ENCODE data around the gene HOXD11. TPM values are rescaled to one million over a fixed set of nuclear protein-coding genes. Genes with fewer than 3 reads are reported as not detected.

Gene HOXD11
- total RNA-seq, 1 experiment from 2014 or later: not detected

DNA sequence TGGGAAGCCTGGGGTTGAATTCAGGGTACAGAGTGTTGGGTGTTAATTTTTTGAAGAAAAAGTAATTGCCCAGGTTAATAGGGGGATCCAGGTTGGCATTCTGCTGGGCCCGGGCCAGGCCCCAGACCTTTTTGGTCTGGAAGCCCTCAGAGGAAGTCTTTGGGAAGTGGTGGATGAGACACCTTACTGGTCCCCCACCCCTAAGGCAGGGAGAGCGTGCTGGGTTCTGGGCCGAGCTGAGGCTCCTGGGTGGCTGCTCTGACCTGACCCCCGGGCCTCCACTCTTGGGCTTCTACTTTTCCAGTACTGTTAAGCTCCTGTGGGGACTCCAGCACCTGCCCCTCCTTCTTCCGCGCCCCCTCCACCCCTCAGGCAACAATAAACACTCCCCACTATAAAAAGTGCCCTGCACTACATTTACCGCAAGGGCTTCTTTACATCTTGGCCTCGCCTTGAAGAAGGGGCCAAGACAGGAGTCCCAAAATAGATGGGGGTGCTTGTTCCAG is 49.3 kb downstream of the HOXD11 start:
- no peaks in the 10 kb centered on the region for H3K9me3 Mint-ChIP-seq
- ChIA-PET CTCF (interaction anchor here (2.6 kb wide), 1 partner anchor 299 kb away, joined by 13 read pairs; no protein-coding TSS in a partner anchor), POLR2A (no interaction called here)
- H3K27ac Mint-ChIP-seq: no peak overlapping the region
- ATAC-seq (no peak), DNase-seq (ENCODE audit: low spot score) (no peak)
- H3K36me3 Mint-ChIP-seq: peaks cover 2% of the 10 kb centered on the region; the same call in 1 of the 2 replicates
- no peak overlapping the region for H3K4me3 Mint-ChIP-seq
- peaks cover 100% of the 10 kb centered on the region for H3K27me3 Mint-ChIP-seq (ENCODE audit: low read depth)
- TF ChIP-seq CREB1 (CRISPR knock-in tag; IDR thresholded peaks at IDR 0.05) (no peak), HMGA2 (CRISPR knock-in tag; IDR thresholded peaks at IDR 0.05) (no peak), SOX15 (CRISPR knock-in tag; IDR thresholded peaks at IDR 0.05) (no peak), AR (CRISPR knock-in tag; IDR thresholded peaks at IDR 0.05) (no peak), TEAD4 (CRISPR knock-in tag; IDR thresholded peaks at IDR 0.05) (no peak)
- TF ChIP-seq, protein P1, sequence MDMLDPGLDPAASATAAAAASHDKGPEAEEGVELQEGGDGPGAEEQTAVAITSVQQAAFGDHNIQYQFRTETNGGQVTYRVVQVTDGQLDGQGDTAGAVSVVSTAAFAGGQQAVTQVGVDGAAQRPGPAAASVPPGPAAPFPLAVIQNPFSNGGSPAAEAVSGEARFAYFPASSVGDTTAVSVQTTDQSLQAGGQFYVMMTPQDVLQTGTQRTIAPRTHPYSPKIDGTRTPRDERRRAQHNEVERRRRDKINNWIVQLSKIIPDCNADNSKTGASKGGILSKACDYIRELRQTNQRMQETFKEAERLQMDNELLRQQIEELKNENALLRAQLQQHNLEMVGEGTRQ (CRISPR knock-in tag; IDR thresholded peaks at IDR 0.05): no peak
- peaks cover 33% of the 10 kb centered on the region for H3K4me1 Mint-ChIP-seq

DNA sequence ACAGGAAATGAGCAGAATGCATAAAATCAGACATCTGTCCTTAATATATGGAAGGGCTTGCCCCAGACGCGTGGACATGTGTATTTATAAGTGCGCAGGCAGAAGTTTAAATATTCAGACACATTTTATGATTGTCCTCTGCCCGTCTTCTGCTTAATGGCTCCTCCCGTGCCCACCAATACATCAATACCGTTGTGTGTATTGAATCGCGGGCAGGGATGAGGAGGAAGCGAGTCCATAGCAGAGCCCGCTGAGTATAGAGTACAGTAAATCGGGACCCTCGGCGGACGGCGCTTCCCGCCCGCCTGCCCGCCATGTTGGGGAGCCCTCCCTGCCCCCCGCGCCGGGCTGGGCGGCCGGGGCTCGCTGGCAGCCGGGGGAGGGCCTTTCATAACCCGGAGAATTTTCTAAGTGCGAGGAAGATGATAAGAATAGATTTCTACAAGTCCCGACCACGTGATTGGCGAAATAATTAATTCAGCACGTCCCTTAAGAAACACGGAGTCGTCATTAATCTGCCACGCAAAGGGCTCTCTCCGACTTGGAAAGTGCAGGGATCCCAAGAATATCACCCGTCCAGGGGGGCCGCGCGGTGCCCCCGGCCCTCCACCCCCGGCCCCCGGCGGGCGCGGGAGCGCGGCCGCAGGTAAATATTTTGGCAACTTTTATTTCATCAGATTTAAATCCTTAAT is 49.9 kb downstream of the HOXD11 start, which contains the start of gene HOXD3:
TSS of gene HOXD3 (plus strand) at position 501 of the 692 bp plus-strand sequence. CDS start 11,808 bp downstream, outside the sequence.
- no peak within 1 kb of the TSS for H3K27ac Mint-ChIP-seq
- DNase-seq (ENCODE audit: low spot score) (no peak), ATAC-seq (no peak)
- H3K27me3 Mint-ChIP-seq (ENCODE audit: low read depth): peaks cover 100% of the 10 kb centered on the region
- peaks cover 32% of the 10 kb centered on the region for H3K4me1 Mint-ChIP-seq
- TF ChIP-seq ZMAT4 (CRISPR knock-in tag; IDR thresholded peaks at IDR 0.05) (no peak), USF1 (CRISPR knock-in tag; IDR thresholded peaks at IDR 0.05) (no peak)
- no peaks in the 10 kb centered on the region for H3K9me3 Mint-ChIP-seq
- H3K36me3 Mint-ChIP-seq: peaks cover 2% of the 10 kb centered on the region; the same call in 1 of the 2 replicates
- CTCF ChIA-PET: no interaction called here
- no peak within 1 kb of the TSS for H3K4me3 Mint-ChIP-seq
- POLR2A ChIA-PET: no interaction called here

- Mint-ChIP-seq H3K9me3 (no peaks in the 10 kb centered on the region), H3K36me3 (peaks cover 2% of the 10 kb centered on the region; the same call in 1 of the 2 replicates), H3K27me3 (ENCODE audit: low read depth) (peaks cover 100% of the 10 kb centered on the region), H3K27ac (no peak overlapping the region), H3K4me1 (peaks cover 29% of the 10 kb centered on the region), H3K4me3 (no peak overlapping the region)
- POLR2A ChIA-PET: no interaction called here
- CTCF ChIA-PET: no interaction called here
- no peak for ATAC-seq
- no peak for DNase-seq (ENCODE audit: low spot score)
- TF ChIP-seq, protein P2, sequence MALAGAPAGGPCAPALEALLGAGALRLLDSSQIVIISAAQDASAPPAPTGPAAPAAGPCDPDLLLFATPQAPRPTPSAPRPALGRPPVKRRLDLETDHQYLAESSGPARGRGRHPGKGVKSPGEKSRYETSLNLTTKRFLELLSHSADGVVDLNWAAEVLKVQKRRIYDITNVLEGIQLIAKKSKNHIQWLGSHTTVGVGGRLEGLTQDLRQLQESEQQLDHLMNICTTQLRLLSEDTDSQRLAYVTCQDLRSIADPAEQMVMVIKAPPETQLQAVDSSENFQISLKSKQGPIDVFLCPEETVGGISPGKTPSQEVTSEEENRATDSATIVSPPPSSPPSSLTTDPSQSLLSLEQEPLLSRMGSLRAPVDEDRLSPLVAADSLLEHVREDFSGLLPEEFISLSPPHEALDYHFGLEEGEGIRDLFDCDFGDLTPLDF (CRISPR knock-in tag; IDR thresholded peaks at IDR 0.05): no peak
- no peak for TF ChIP-seq ZBTB21 (CRISPR knock-in tag; IDR thresholded peaks at IDR 0.05; ENCODE audit: borderline replicate concordance)
- TF ChIP-seq TCF7 (CRISPR knock-in tag; IDR thresholded peaks at IDR 0.05; ENCODE audit: low read depth): no peak
- no peak for TF ChIP-seq SP1 (CRISPR knock-in tag; conservative IDR thresholded peaks at IDR 0.05)
- TF ChIP-seq, protein P1 (CRISPR knock-in tag; IDR thresholded peaks at IDR 0.05): no peak
- no peak for TF ChIP-seq NFE2L1 (CRISPR knock-in tag; IDR thresholded peaks at IDR 0.05)
- TF ChIP-seq, protein P3, sequence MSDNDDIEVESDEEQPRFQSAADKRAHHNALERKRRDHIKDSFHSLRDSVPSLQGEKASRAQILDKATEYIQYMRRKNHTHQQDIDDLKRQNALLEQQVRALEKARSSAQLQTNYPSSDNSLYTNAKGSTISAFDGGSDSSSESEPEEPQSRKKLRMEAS (CRISPR knock-in tag; IDR thresholded peaks at IDR 0.05): no peak
- no peak for TF ChIP-seq ZNF671 (CRISPR knock-in tag; IDR thresholded peaks at IDR 0.05)
- no peak for TF ChIP-seq FOXJ3 (CRISPR knock-in tag; IDR thresholded peaks at IDR 0.05; ENCODE audit: borderline replicate concordance)
- TF ChIP-seq OVOL2 (CRISPR knock-in tag; IDR thresholded peaks at IDR 0.05; ENCODE audit: borderline replicate concordance): no peak
- no peak for TF ChIP-seq SMAD3 (CRISPR knock-in tag; IDR thresholded peaks at IDR 0.05; ENCODE audit: borderline replicate concordance)
- no peak for TF ChIP-seq MXD4 (CRISPR knock-in tag; IDR thresholded peaks at IDR 0.05; ENCODE audit: borderline replicate concordance)
- TF ChIP-seq ATF2 (CRISPR knock-in tag; IDR thresholded peaks at IDR 0.05; ENCODE audit: borderline replicate concordance, low read depth): no peak
- TF ChIP-seq ETV6 (CRISPR knock-in tag; IDR thresholded peaks at IDR 0.05): no peak
Observed at GRCh38 chr2:176157499-176158185, 50.6 kb downstream of the HOXD11 start.

Measured in WTC11 (cell line).